Measurements from ENCODE around the gene ZNF396. TPM values are rescaled to one million over a fixed set of nuclear protein-coding genes. Genes with fewer than 3 reads are reported as not detected.

The ZNF396 gene
- total and polyA plus RNA-seq, 2 experiments from 2014 or later, result 0.31 to 0.36 TPM

- peak overlapping the region; percentile 52; the same call in 1 of the 2 replicates for H3K27ac ChIP-seq (ENCODE audit: low read depth)
- no peak overlapping the region for H3K4me3 Mint-ChIP-seq
Observed at GRCh38 chr18:35331367-35332087, 45.6 kb downstream of the ZNF396 start.

More at GRCh38 chr18:35331367-35332087, 45.6 kb downstream of the ZNF396 start:
- no peak overlapping the region for H3K4me2 ChIP-seq
- no peak for TF ChIP-seq JUNB (IDR thresholded peaks at IDR 0.05; ENCODE audit: unreplicated experiment)
- TF ChIP-seq ZNF462 (CRISPR knock-in tag; IDR thresholded peaks at IDR 0.05), result no peak
- TF ChIP-seq EZH2phosphoT487 (IDR thresholded peaks at IDR 0.05; ENCODE audit: unreplicated experiment), result no peak
- no peak for TF ChIP-seq CTCF (conservative IDR thresholded peaks at IDR 0.05; ENCODE audit: low read depth in 2 of 2)
- TF ChIP-seq EZH2 (IDR thresholded peaks at IDR 0.05; ENCODE audit: low read depth, unreplicated experiment), result no peak
- no peak for TF ChIP-seq POLR2AphosphoS5 (IDR thresholded peaks at IDR 0.05; ENCODE audit: low read depth)
- H3K79me2 ChIP-seq (replicated peaks; ENCODE audit: insufficient read depth), result no peaks in the 10 kb centered on the region
- no peaks in the 10 kb centered on the region for H3K27me3 ChIP-seq (ENCODE audit: insufficient read depth)
- Mint-ChIP-seq H3K9me3 (no peaks in the 10 kb centered on the region), H3K27ac (no peak overlapping the region), H3K4me1 (0 out of 3 replicates have a peak, but pooled peaks cover 2% of the 10 kb centered on the region), H3K27me3 (ENCODE audit: insufficient read depth, low read depth, poor library complexity) (peaks cover 2% of the 10 kb centered on the region), H3K36me3 (ENCODE audit: low read depth) (peaks cover 40% of the 10 kb centered on the region; the same call in 2 of the 3 replicates)
- no peak overlapping the region for H3K4me3 ChIP-seq
- ATAC-seq (peak; percentile 96), DNase-seq (ENCODE audit: low spot score) (peak; percentile 34)
- H3K4me1 ChIP-seq (ENCODE audit: insufficient read depth), result no peaks in the 10 kb centered on the region
- H4K20me1 ChIP-seq (replicated peaks; ENCODE audit: insufficient read depth), result peaks cover 4% of the 10 kb centered on the region; the same call in 1 of the 2 replicates
- H3K36me3 ChIP-seq (ENCODE audit: insufficient read depth), result peaks cover 10% of the 10 kb centered on the region; the same call in 1 of the 2 replicates
- H3F3A ChIP-seq (replicated peaks; ENCODE audit: low read depth), result no peaks in the 10 kb centered on the region
- H2AFZ ChIP-seq, result no peak overlapping the region
- H3K9me2 ChIP-seq (ENCODE audit: insufficient read depth), result no peaks in the 10 kb centered on the region

Measured in GM23338 (cell line).